Ishikawa (cell line): ENCODE results near the gene IL10RB.

Source experiments
- CEBPB ChIP-seq: IDR thresholded peaks from 2 replicates; pipeline ENCODE4 v1.6.1; 2012
- CREB1 ChIP-seq: IDR thresholded peaks from 2 replicates; pipeline ENCODE4 v1.6.1; 2012; ENCODE audit warnings: low read depth
- EGR1 ChIP-seq: IDR thresholded peaks from 2 replicates; pipeline ENCODE4 v1.6.1; 2012
- EP300 ChIP-seq: IDR thresholded peaks from 2 replicates; pipeline ENCODE4 v1.6.1; 2012; ENCODE audit warnings: borderline replicate concordance
- FOXM1 ChIP-seq: IDR thresholded peaks from 2 replicates; pipeline ENCODE4 v1.6.1; 2012; ENCODE audit warnings: low read depth, borderline replicate concordance
- MAX ChIP-seq: IDR thresholded peaks from 2 replicates; pipeline ENCODE4 v1.6.1; 2012
- NFIC ChIP-seq: IDR thresholded peaks from 2 replicates; pipeline ENCODE4 v1.6.1; 2012
- RAD21 ChIP-seq: IDR thresholded peaks from 2 replicates; pipeline ENCODE4 v1.6.1; 2012; ENCODE audit warnings: low read depth
- REST ChIP-seq: IDR thresholded peaks from 2 replicates; pipeline ENCODE4 v1.6.1; 2012; ENCODE audit warnings: low read depth, mild to moderate bottlenecking
- TAF1 ChIP-seq: IDR thresholded peaks from 2 replicates; pipeline ENCODE4 v1.6.1; 2012; ENCODE audit warnings: low read depth, mild to moderate bottlenecking
- TCF12 ChIP-seq: IDR thresholded peaks from 2 replicates; pipeline ENCODE4 v1.6.1; 2012; ENCODE audit warnings: low read depth
- TEAD4 ChIP-seq: IDR thresholded peaks from 2 replicates; pipeline ENCODE4 v1.6.1; 2012
- USF1 ChIP-seq: IDR thresholded peaks from 2 replicates; pipeline ENCODE4 v1.6.1; 2012
- YY1 ChIP-seq: IDR thresholded peaks from 2 replicates; pipeline ENCODE4 v1.6.1; 2012; ENCODE audit warnings: low read depth
- ZBTB7A ChIP-seq: IDR thresholded peaks from 2 replicates; pipeline ENCODE4 v1.6.1; 2012; ENCODE audit warnings: low read depth

Gene IL10RB

GRCh38 chr21:33339918-33340317, 73.8 kb downstream of the IL10RB start:
- TF ChIP-seq CEBPB (no peak), TAF1 (no peak), EP300 (no peak), CREB1 (no peak), NFIC (no peak), USF1 (no peak), TEAD4 (no peak), MAX (no peak), REST (no peak), FOXM1 (no peak), ZBTB7A (no peak), RAD21 (no peak), TCF12 (no peak), YY1 (no peak), EGR1 (no peak)

GRCh38 chr21:33345751-33346238, 79.6 kb downstream of the IL10RB start:
- TF ChIP-seq CEBPB, result no peak
- TF ChIP-seq TCF12, result no peak
- TF ChIP-seq USF1, result no peak
- TF ChIP-seq MAX, result no peak
- TF ChIP-seq YY1, result no peak
- TF ChIP-seq FOXM1, result no peak
- no peak for TF ChIP-seq TAF1
- no peak for TF ChIP-seq EP300
- TF ChIP-seq REST, result no peak
- no peak for TF ChIP-seq NFIC
- TF ChIP-seq CREB1, result no peak
- TF ChIP-seq ZBTB7A, result no peak
- no peak for TF ChIP-seq EGR1
- no peak for TF ChIP-seq RAD21
- TF ChIP-seq TEAD4, result no peak
